ENCODE data around the gene MFSD12. TPM values are rescaled to one million over a fixed set of nuclear protein-coding genes. Genes with fewer than 3 reads are reported as not detected.

Gene MFSD12
- total RNA-seq, 1 donor from 2014 or later = 95.9 TPM

- DNase-seq (no peak), ATAC-seq (no peak)
- no peak overlapping the region for H3K4me3 ChIP-seq
- peaks cover 69% of the 10 kb centered on the region for H3K36me3 ChIP-seq
- TF ChIP-seq, protein P1, sequence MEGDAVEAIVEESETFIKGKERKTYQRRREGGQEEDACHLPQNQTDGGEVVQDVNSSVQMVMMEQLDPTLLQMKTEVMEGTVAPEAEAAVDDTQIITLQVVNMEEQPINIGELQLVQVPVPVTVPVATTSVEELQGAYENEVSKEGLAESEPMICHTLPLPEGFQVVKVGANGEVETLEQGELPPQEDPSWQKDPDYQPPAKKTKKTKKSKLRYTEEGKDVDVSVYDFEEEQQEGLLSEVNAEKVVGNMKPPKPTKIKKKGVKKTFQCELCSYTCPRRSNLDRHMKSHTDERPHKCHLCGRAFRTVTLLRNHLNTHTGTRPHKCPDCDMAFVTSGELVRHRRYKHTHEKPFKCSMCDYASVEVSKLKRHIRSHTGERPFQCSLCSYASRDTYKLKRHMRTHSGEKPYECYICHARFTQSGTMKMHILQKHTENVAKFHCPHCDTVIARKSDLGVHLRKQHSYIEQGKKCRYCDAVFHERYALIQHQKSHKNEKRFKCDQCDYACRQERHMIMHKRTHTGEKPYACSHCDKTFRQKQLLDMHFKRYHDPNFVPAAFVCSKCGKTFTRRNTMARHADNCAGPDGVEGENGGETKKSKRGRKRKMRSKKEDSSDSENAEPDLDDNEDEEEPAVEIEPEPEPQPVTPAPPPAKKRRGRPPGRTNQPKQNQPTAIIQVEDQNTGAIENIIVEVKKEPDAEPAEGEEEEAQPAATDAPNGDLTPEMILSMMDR (IDR thresholded peaks at IDR 0.05) = no peak
- intact Hi-C loops (cut with DNase I) = no loop called here
- H3K27me3 ChIP-seq = no peaks in the 10 kb centered on the region
- no peak overlapping the region for H3K27ac ChIP-seq
- no peaks in the 10 kb centered on the region for H3K9me3 ChIP-seq
- no peaks in the 10 kb centered on the region for H3K4me1 ChIP-seq
Measured at GRCh38 chr19:3528080-3528479, 29.3 kb downstream of the MFSD12 start.

DNA sequence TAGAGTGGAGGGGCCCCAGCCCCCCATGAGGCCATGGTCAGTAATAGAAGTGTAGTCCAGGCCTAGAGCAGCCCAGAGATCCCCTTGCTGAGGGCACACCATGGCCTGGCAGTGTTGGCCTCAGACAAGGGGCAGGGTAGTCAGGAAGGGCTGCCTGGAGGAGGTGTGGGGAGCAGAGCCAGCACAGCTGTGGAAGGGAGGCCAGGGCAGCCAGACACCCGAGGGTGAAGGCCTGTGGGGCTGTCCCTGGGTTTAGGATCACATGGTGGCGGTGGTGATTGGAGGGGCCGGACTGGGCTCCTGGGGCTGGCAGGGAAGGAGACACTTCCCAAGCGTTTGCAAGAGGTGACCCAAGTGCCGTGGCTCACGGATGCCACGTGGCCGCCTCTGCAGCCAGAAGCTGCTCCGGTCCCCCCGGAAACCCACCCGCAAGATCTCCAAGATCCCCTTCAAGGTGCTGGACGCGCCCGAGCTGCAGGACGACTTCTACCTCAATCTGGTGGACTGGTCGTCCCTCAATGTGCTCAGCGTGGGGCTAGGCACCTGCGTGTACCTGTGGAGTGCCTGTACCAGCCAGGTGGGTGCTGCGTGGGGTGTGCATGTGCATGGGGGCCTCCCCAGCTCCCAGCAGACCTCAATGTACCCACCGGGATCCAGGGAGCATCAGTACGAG is 30.0 kb downstream of the MFSD12 start:
- H3K4me1 ChIP-seq = no peaks in the 10 kb centered on the region
- H3K9me3 ChIP-seq = no peaks in the 10 kb centered on the region
- peaks cover 64% of the 10 kb centered on the region for H3K36me3 ChIP-seq
- intact Hi-C loops (cut with DNase I) = no loop called here
- H3K27ac ChIP-seq = no peak overlapping the region
- H3K27me3 ChIP-seq = no peaks in the 10 kb centered on the region
- TF ChIP-seq, protein P1 (IDR thresholded peaks at IDR 0.05) = no peak
- DNase-seq = no peak
- no peak overlapping the region for H3K4me3 ChIP-seq
- no peak for ATAC-seq

DNA sequence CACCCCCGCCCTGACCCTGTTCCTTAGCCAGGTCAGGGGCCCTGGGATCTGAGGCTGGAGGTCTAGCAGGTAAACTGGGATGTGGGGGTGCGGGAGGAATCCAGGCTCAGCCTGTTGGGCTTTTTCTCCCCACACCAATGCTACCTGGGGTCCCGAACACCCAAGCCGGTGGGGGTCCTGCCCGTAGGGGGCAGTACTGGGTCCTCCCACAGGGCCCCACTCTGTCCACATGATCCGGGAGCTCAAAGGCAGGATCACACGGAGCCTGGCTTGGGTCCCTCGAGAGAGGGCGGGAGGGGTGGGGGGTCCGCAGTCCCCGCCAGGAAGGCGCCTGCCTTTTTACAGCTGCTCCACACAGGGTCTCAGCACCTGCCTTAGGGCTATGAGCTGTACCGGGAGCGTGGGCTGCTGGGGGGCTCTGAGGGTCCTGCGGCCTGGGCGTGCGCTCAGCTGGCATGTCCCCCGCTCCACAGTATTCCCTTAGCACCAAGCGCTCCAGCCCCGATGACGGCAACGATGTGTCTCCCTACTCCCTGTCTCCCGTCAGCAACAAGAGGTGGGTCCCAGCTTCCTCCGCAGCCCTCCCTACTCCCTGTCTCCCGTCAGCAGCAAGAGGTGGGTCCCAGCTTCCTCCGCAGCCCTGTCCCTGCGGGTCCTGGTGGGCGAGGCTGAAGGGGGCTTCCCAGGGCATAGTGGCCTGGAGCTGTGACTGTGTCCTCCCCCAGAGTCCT is 30.7 kb downstream of the MFSD12 start:
- intact Hi-C loops (cut with DNase I) = no loop called here
- Histone ChIP-seq H3K4me3 (no peak overlapping the region), H3K36me3 (peaks cover 57% of the 10 kb centered on the region), H3K9me3 (no peaks in the 10 kb centered on the region), H3K4me1 (no peaks in the 10 kb centered on the region), H3K27ac (no peak overlapping the region), H3K27me3 (no peaks in the 10 kb centered on the region)
- DNase-seq = no peak
- no peak for ATAC-seq
- TF ChIP-seq, protein P1 (IDR thresholded peaks at IDR 0.05) = no peak

- H3K36me3 ChIP-seq = peaks cover 45% of the 10 kb centered on the region
- TF ChIP-seq, protein P1 (IDR thresholded peaks at IDR 0.05) = no peak
- DNase-seq = no peak
- ATAC-seq = no peak
- intact Hi-C loops (cut with DNase I) = no loop called here
- no peak overlapping the region for H3K4me3 ChIP-seq
- H3K27me3 ChIP-seq = no peaks in the 10 kb centered on the region
- no peaks in the 10 kb centered on the region for H3K9me3 ChIP-seq
- H3K27ac ChIP-seq = no peak overlapping the region
- no peaks in the 10 kb centered on the region for H3K4me1 ChIP-seq
Measured at GRCh38 chr19:3524904-3525451, 32.4 kb downstream of the MFSD12 start.

DNA sequence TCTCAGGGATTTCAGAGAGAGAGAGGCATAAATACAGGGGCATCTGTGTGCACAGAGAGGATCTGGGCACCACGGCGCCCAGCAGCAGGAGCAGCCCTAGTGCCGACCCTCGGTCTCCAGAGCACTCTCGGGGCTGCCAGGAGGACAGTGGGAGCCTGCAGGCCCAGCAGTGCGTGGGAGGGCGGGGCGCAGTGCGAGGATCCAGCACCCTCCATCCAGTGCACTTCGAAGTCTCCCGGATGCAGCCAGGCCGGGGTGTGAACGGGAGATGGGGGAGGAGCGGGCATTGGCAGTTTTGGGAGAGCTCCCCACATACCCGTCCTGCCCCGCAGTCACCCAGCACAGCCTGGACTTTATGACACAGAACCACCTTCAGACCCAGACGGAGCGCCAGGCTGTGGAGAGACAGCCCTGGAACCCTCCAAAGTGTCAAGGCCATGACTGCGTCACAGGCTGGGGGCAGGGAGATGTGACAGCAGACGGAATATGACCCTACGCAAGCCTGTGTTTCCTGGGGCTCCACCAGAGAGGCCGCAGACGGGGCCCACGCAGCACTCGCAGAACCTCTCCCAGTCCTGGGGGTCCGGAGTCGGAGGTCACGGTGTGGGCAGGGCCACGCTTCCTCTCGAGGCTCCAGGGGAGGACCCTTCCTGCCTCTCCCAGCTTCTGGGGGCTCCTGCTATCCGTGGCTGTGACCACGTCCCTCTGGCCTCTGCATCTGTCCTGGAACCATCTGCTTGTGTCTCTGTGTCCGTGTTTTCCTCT is 33.1 kb downstream of the MFSD12 start:
- Histone ChIP-seq H3K4me1 (no peaks in the 10 kb centered on the region), H3K36me3 (peaks cover 52% of the 10 kb centered on the region), H3K9me3 (no peaks in the 10 kb centered on the region), H3K4me3 (no peak overlapping the region), H3K27ac (no peak overlapping the region), H3K27me3 (no peaks in the 10 kb centered on the region)
- DNase-seq (no peak), ATAC-seq (no peak)
- intact Hi-C loops (cut with DNase I) = no loop called here
- TF ChIP-seq, protein P1 (IDR thresholded peaks at IDR 0.05) = no peak
